Thymus (tissue), 11 donors: ENCODE data around the gene NID2. TPM values are rescaled to one million over a fixed set of nuclear protein-coding genes. Genes with fewer than 3 reads are reported as not detected.

Experiments
- DNase-seq, 9 donors: peaks; one replicate each; pipeline ENCODE4 v3.0.0-alpha.2; 2013; ENCODE audit warnings: low spot score in 9 of 9, low read depth in 6 of 9, missing footprints in 1 of 9
- H3K27ac ChIP-seq, 2 donors: one replicate each; pipeline ENCODE4 v1.5.1; 2013; ENCODE audit warnings: control low read depth in 1 of 2, low read depth in 1 of 2, low read length in 1 of 2, mild to moderate bottlenecking in 1 of 2, moderate library complexity in 1 of 2
- H3K27me3 ChIP-seq, 2 donors: one replicate each; pipeline ENCODE4 v1.5.1; 2013; ENCODE audit warnings: low read length in 1 of 2; ENCODE audit not compliant: control insufficient read depth in 2 of 2, insufficient read depth in 1 of 2
- H3K36me3 ChIP-seq, 2 donors: one replicate each; pipeline ENCODE4 v1.5.1; 2013; ENCODE audit warnings: low read length in 1 of 2, mild to moderate bottlenecking in 1 of 2, moderate library complexity in 1 of 2; ENCODE audit not compliant: control insufficient read depth in 2 of 2, insufficient read depth in 2 of 2
- H3K4me1 ChIP-seq, 2 donors: one replicate each; pipeline ENCODE4 v1.5.1; 2013; ENCODE audit warnings: low read length in 2 of 2; ENCODE audit not compliant: control insufficient read depth in 2 of 2, insufficient read depth in 2 of 2
- H3K4me3 ChIP-seq, 2 donors: one replicate each; pipeline ENCODE4 v1.5.1; 2013; ENCODE audit warnings: low read length in 2 of 2, control low read depth in 1 of 2, mild to moderate bottlenecking in 1 of 2
- H3K9me3 ChIP-seq, 2 donors: one replicate each; pipeline ENCODE4 v1.5.1; 2013; ENCODE audit warnings: low read length in 1 of 2, mild to moderate bottlenecking in 1 of 2; ENCODE audit not compliant: control insufficient read depth in 2 of 2, insufficient read depth in 1 of 2
- WGBS: extraction: QIAGEN DNeasy Blood & Tissue Kit; methylation state at CpG from one replicate; pipeline ENCODE4 v1.1.7; 2013; 5-methylcytosine and 5-hydroxymethylcytosine counted together
- polyA plus RNA-seq: library from polyadenylated mRNA; stranded (reverse); fragments of 200-250 nt; gene quantifications from one replicate; pipeline ENCODE4 v1.2.3, GENCODE V29; 2013
- total RNA-seq: library from RNA; stranded (reverse); fragments of 120-200 nt; gene quantifications from one replicate; pipeline ENCODE4 v1.2.4, GENCODE V29; 2013
- donor health status: healthy.

NID2 gene
- total and polyA plus RNA-seq, 2 donors, result 2.5 to 7.5 TPM

- Histone ChIP-seq H3K27ac (no peak overlapping the region), H3K36me3 (no peaks in the 10 kb centered on the region), H3K4me3 (no peak overlapping the region), H3K4me1 (no peaks in the 10 kb centered on the region), H3K9me3 (no peaks in the 10 kb centered on the region), H3K27me3 (no peaks in the 10 kb centered on the region)
- DNase-seq, result no peak
- 96% methylated on average over 7 of the region's 7 CpGs for WGBS
These were observed 96.3 kb downstream of the NID2 start for GRCh38 chr14:51972566-51972965.

- H3K9me3 ChIP-seq, result no peaks in the 10 kb centered on the region
- no peaks in the 10 kb centered on the region for H3K4me1 ChIP-seq
- DNase-seq, result no peak
- H3K4me3 ChIP-seq, result no peak overlapping the region
- H3K36me3 ChIP-seq, result no peaks in the 10 kb centered on the region
- H3K27ac ChIP-seq, result no peak overlapping the region
- H3K27me3 ChIP-seq, result no peaks in the 10 kb centered on the region
- WGBS, result 82% methylated on average over 6 of the region's 6 CpGs
These were observed 98.9 kb downstream of the NID2 start for GRCh38 chr14:51969852-51970540.

- no peak for DNase-seq
- 96% methylated on average over 2 of the region's 2 CpGs for WGBS
- Histone ChIP-seq H3K27me3 (no peaks in the 10 kb centered on the region), H3K36me3 (no peaks in the 10 kb centered on the region), H3K4me3 (no peak overlapping the region), H3K4me1 (no peaks in the 10 kb centered on the region), H3K27ac (no peak overlapping the region), H3K9me3 (no peaks in the 10 kb centered on the region)
These were observed 101.3 kb downstream of the NID2 start for GRCh38 chr14:51967521-51967920.

- no peaks in the 10 kb centered on the region for H3K4me1 ChIP-seq
- H3K36me3 ChIP-seq, result peaks cover 7 to 11% of the 10 kb centered on the region in 2 donors
- no peak overlapping the region for H3K4me3 ChIP-seq
- peaks cover 0 to 1% of the 10 kb centered on the region in 2 donors for H3K9me3 ChIP-seq
- H3K27me3 ChIP-seq, result no peaks in the 10 kb centered on the region
- H3K27ac ChIP-seq, result no peak overlapping the region
- DNase-seq, result no peak
- WGBS, result 22% methylated on average over 4 of the region's 4 CpGs
These were observed 105.6 kb downstream of the NID2 start for GRCh38 chr14:51963286-51963685.

- Histone ChIP-seq H3K36me3 (peaks cover 11 to 14% of the 10 kb centered on the region in 2 donors), H3K9me3 (peaks cover 0 to 3% of the 10 kb centered on the region in 2 donors), H3K27ac (no peak overlapping the region), H3K4me3 (no peak overlapping the region), H3K27me3 (no peaks in the 10 kb centered on the region), H3K4me1 (no peaks in the 10 kb centered on the region)
- no peak for DNase-seq
- 53% methylated on average over 3 of the region's 3 CpGs for WGBS
These were observed 106.1 kb downstream of the NID2 start for GRCh38 chr14:51962711-51963110.

GRCh38 chr14:51960866-51961265, 108.0 kb downstream of the NID2 start:
- H3K36me3 ChIP-seq, result peaks cover 14 to 20% of the 10 kb centered on the region in 2 donors
- no peak overlapping the region for H3K4me3 ChIP-seq
- no peaks in the 10 kb centered on the region for H3K4me1 ChIP-seq
- no peak overlapping the region for H3K27ac ChIP-seq
- no peak for DNase-seq
- H3K9me3 ChIP-seq, result peaks cover 0 to 3% of the 10 kb centered on the region in 2 donors
- no peaks in the 10 kb centered on the region for H3K27me3 ChIP-seq

GRCh38 chr14:51959928-51960327, 108.9 kb downstream of the NID2 start:
- H3K4me1 ChIP-seq, result no peaks in the 10 kb centered on the region
- H3K27me3 ChIP-seq, result no peaks in the 10 kb centered on the region
- H3K9me3 ChIP-seq, result peaks cover 0 to 3% of the 10 kb centered on the region in 2 donors
- no peak overlapping the region for H3K27ac ChIP-seq
- H3K36me3 ChIP-seq, result peaks cover 14 to 20% of the 10 kb centered on the region in 2 donors
- H3K4me3 ChIP-seq, result no peak overlapping the region
- WGBS, result 98% methylated on average over 1 of the region's 1 CpG
- no peak for DNase-seq

- Histone ChIP-seq H3K27ac (no peak overlapping the region), H3K4me1 (no peaks in the 10 kb centered on the region), H3K27me3 (no peaks in the 10 kb centered on the region), H3K9me3 (peaks cover 0 to 3% of the 10 kb centered on the region in 2 donors), H3K4me3 (no peak overlapping the region), H3K36me3 (peaks cover 14 to 36% of the 10 kb centered on the region in 2 donors)
- no peak for DNase-seq
- 97% methylated on average over 2 of the region's 2 CpGs for WGBS
These were observed 110.9 kb downstream of the NID2 start for GRCh38 chr14:51957950-51958349.
